Measurements from ENCODE around the gene SIGLEC9.

Gene SIGLEC9

DNA sequence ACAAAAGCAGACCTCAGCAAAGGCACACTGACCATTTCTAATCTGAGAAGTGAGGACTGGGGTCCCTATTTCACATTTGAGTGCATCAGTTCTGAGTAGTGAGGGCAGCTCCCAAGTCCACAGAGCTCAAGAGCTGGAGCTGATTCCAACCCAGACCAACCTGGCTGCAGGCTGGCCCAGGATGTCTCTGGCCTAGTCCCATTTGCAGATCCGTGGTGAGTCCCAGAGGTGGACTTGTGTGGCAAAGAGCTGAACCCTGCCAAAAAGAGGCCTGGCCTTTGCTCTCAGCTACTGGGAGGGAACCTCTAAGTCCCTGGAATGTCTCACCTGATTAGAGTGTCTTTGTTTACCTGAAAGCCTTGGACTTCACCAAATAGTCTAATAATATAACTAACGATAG is 32.0 kb downstream of the SIGLEC9 start:
- DNase-seq (ENCODE audit: low spot score): no peak
- ChIA-PET CTCF (interaction anchor here (0.6 to 1.1 kb wide), 2 partner anchors 35 to 432 kb away, joined by 3 read pairs; no protein-coding TSS in a partner anchor), POLR2A (ENCODE audit: low non-redundant PET) (no interaction called here)
- TF ChIP-seq, protein P1, sequence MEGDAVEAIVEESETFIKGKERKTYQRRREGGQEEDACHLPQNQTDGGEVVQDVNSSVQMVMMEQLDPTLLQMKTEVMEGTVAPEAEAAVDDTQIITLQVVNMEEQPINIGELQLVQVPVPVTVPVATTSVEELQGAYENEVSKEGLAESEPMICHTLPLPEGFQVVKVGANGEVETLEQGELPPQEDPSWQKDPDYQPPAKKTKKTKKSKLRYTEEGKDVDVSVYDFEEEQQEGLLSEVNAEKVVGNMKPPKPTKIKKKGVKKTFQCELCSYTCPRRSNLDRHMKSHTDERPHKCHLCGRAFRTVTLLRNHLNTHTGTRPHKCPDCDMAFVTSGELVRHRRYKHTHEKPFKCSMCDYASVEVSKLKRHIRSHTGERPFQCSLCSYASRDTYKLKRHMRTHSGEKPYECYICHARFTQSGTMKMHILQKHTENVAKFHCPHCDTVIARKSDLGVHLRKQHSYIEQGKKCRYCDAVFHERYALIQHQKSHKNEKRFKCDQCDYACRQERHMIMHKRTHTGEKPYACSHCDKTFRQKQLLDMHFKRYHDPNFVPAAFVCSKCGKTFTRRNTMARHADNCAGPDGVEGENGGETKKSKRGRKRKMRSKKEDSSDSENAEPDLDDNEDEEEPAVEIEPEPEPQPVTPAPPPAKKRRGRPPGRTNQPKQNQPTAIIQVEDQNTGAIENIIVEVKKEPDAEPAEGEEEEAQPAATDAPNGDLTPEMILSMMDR (conservative IDR thresholded peaks at IDR 0.05; ENCODE audit: low read depth): no peak
- no peak overlapping the region for H3K27ac ChIP-seq

DNA sequence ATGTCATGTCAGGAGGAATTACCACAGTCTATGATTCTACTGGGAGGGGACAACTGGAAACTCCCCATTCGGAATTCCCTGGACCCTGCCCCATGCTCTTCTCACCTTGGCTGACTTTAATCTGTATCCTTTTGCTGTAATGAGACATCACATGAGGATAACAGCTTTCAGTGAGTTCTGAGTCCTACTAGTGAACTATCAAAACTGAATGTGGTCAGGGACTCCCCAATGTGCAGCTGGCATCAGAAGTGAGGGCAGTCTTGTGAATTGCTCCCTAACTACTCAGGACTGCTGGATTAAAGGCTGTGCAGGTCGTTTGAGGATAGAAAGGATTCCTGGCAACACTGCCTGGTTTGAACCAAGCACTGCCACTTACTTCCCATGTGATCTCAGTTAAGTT is 32.6 kb downstream of the SIGLEC9 start:
- ChIA-PET CTCF (interaction anchor here (0.6 to 1.1 kb wide), 4 partner anchors 14 to 433 kb away, joined by 3 read pairs; no protein-coding TSS in a partner anchor), POLR2A (ENCODE audit: low non-redundant PET) (no interaction called here)
- H3K27ac ChIP-seq: no peak overlapping the region
- TF ChIP-seq, protein P1 (conservative IDR thresholded peaks at IDR 0.05; ENCODE audit: low read depth): no peak
- no peak for DNase-seq (ENCODE audit: low spot score)

DNA sequence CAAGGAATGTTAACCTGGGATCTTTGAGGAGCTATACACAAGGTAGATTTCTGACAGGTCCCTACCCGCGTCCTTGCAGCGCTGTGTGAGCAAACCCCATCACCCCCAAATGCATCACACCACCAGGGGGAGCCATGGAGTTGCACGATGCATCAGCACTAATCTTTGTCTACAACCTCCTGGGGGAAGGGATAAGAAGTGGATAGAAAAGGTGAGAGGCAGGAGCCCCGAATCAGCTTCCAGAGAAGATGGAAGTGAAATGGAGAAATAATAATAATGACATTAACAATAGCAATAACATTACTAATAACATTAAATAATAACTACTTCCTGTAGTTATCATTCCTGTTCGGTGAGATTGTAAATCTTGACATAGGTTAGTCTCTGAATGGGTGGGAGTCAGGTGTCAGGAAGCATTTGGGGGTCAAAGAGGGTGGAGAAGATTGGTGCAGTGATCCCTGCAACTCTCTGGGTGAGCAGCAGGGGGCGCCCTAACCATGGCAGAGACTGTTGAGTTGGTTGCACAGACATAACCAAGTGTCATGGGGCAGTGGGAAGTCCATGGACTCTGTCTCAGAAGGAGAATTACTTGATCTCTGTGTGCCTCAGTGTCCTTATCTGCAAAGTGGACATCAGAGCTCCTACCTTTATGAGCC is 33.9 kb downstream of the SIGLEC9 start:
- DNase-seq (ENCODE audit: low spot score): peak; percentile 39
- TF ChIP-seq, protein P1 (conservative IDR thresholded peaks at IDR 0.05; ENCODE audit: low read depth): peak; percentile 67
- H3K27ac ChIP-seq: no peak overlapping the region
- POLR2A ChIA-PET (ENCODE audit: low non-redundant PET): no interaction called here
- CTCF ChIA-PET: interaction anchor here (0.6 to 1.2 kb wide), 2 partner anchors 10 to 16 kb away, joined by 3 read pairs; no protein-coding TSS in a partner anchor

DNA sequence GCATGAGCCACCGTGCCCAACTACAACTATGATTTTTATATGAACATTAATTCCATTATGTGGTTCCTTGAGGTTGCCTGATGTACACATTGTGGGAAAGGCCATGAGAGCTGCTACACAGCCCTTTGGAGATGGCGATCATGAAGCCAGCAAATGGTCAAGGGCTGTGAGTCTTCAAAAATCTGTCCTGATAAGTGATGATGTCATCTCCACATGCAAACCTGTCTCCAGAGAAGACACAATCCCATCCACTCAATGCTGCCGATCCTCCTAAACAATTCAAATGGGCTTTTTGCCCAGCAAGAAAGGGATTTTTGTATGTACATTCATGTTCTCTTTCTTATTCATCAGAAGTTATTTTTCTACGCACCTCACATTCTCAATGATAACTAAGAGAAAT is 35.0 kb downstream of the SIGLEC9 start:
- no peak for DNase-seq (ENCODE audit: low spot score)
- TF ChIP-seq, protein P1 (conservative IDR thresholded peaks at IDR 0.05; ENCODE audit: low read depth): no peak
- ChIA-PET POLR2A (ENCODE audit: low non-redundant PET) (no interaction called here), CTCF (interaction anchor here (0.6 kb wide), 1 partner anchor 353 kb away, joined by 4 read pairs; no protein-coding TSS in a partner anchor)
- H3K27ac ChIP-seq: no peak overlapping the region

DNA sequence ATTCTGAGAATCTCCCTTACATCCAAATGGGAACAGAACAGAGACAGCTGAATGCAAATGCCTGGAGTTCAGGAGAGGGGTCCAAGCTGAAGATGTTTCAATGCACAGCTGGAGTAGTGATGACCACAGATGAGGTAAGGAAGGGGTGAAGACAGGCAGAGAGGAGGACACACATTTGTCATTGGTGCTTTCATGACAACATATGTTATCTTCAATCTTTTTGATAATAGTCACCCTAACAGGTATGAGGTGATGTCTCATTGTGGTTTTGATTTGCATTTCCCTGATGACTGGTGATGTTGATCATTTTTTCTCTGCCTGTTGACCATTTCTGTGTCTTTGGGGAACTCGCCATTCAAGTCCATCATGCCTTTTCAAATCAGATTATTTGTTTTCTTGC is 36.6 kb downstream of the SIGLEC9 start:
- CTCF ChIA-PET: no interaction called here
- TF ChIP-seq, protein P1 (conservative IDR thresholded peaks at IDR 0.05; ENCODE audit: low read depth): no peak
- POLR2A ChIA-PET (ENCODE audit: low non-redundant PET): no interaction called here
- no peak overlapping the region for H3K27ac ChIP-seq
- DNase-seq (ENCODE audit: low spot score): no peak

DNA sequence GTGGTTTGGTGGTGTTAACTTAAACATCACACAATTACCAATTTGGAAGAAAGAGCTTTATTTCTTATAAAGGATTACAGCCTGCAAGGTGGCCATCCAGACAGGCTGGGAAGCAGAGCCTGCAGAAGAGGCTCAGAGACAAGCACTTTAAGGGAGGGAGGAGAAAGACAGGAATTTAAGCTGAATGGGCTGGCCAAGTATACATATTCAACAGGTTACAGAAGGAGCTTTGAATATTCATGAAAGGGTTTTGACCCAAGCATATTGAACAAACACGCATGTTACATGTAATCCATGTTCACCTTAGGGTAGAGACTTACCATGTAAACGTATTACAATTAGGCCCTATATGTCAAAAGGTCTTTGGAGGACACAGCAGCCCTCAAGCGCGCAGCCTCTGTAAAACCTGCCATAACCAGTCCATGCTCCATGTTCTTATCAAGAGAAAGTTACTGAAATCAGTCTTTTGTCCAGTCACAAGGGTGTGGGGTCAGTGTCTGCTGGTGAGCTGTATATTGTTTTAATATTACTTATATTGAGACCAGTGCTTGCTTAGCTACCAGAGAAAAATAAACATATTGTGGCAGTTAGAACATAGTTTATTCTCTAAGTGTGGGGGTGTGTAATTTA is 37.3 kb downstream of the SIGLEC9 start:
- TF ChIP-seq, protein P1 (conservative IDR thresholded peaks at IDR 0.05; ENCODE audit: low read depth): no peak
- H3K27ac ChIP-seq: no peak overlapping the region
- ChIA-PET POLR2A (ENCODE audit: low non-redundant PET) (no interaction called here), CTCF (no interaction called here)
- DNase-seq (ENCODE audit: low spot score): no peak
